ENCODE data around the gene SERPINB12.

DNA sequence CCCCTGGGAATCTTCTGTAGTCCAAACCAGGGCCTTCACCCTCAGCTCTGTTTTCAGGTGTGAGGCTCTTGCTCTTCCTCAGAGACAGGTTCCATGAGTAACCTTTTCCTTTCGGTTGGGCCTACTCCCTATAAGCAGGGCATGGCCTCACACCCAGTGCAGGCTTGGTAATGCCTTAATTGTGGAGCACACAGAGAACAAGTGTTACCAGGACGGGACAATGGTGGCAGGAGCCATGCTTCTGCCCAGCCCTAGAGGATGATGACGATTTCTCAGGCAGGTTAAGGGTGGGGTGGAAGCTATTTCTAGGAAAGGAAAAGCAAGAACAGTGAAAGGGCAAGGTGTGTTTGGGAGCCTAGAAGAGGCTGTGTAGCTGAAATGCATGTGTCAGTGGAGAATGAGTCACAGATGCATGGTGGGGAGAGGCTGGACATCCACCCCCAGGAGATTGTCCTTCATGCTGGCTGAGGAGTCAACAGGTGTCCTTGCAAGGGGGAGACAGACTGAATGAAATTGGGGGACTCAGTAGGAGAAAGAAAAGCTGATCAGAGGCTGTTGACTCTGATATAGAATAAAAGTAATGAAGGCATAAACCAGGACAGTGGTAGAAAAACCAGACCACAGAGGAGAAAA, 22.0 kb upstream of the SERPINB12 start:
- no peak for TF ChIP-seq POLR2A (IDR thresholded peaks at IDR 0.05)
- TF ChIP-seq EP300 (IDR thresholded peaks at IDR 0.05): no peak
- no peak for TF ChIP-seq CTCF (IDR thresholded peaks at IDR 0.05)
